ENCODE data around the gene TMEM128.
"Not testable (repeated sequence)": the region's sequence is repeated elsewhere in the genome, so short reads cannot be mapped to it uniquely, and the experiment has no call there.

The TMEM128 gene

GRCh38 chr4:4248029-4248884 lies at the start of gene TMEM128:
TMEM128 (minus strand) TSS chr4:4248223; CDS start chr4:4248202, 21 bp downstream.
- peak; percentile 78 for DNase-seq

DNA sequence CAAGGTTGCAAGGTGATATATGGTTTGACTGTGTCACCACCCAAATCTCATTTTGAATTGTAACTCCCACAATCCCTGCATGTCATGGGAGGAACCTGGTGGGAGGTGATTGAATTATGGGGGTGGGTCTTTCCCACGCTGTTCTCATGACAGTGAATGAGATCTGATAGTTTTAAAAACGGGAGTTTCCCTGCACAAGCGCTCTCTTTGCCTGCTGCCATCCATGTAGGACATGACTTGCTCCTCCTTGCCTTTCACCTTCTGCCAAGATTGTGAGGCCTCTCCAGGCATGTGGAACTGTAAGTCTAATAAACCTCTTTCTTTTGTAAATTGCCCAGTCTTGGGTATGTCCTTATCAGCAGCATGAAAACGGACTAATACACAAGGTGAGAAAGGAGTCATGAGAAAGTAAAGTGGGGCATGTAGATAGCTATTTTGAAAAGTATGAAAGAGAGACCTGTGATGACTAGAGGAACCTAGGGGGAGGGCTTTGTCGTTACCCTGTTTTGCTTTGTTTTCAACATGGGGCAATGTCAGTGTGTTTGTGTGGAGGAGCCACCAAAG lies 48.3 kb upstream of the TMEM128 start:
- no peak for DNase-seq

- no peak for DNase-seq
These were observed 45.3 kb upstream of the TMEM128 start for GRCh38 chr4:4293279-4293678.

DNA sequence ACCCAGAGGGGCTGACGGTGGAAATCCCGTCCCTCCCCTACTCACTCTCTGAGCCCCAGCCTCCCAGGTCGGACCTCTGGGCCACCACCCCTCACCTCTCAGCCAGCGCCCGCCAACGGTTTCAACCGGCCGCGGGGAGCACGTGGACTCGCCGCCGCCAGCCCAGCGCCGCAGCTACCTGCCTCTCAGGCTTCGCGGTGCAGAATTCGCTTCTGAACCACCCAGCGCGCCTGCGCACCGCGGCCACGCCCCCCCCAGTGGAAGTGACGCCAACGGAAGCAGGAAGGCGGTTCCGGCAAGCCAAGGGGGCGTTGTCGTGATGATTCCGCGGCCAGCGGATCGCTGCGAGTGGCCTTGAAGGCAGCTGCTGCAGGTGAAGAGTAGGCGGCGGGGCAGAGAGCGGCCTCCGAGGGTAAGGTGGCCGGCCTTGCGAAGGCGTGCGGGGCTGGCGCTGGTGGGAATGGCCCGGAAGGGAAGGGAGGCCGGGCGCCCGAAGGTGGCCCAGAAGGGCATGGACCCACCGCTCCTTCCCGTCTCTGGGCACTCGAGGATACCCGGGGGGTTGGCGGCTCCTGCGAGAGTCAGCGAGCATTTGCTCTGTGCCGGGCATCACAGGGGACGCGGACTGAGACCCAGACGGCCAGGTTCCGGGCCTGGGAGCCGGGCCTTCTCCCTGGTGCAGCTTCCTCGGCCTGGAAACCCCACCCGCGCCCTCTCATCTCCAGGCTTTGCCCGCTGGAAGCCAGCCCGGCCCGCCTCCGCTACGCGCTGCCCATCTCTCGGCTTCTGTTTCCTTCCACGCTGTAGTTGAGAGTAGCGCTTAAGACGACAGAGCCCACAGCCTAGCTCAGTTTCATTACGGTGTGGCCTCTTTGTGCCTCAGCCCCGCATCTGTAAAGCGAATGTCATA lies 42.2 kb upstream of the TMEM128 start, which contains the start of the genes LYAR and ZBTB49:
LYAR (minus strand) TSS at position 214 of the 910 bp plus-strand sequence. CDS start 6,412 bp downstream, outside the sequence.
ZBTB49 (plus strand) TSS at position 311 of the 910 bp plus-strand sequence. CDS start 9,695 bp downstream, outside the sequence.
- DNase-seq: peak; percentile 69

- no peak for DNase-seq
These were observed 41.5 kb upstream of the TMEM128 start for GRCh38 chr4:4289597-4289940.

GRCh38 chr4:4289055-4289454 lies 41.0 kb upstream of the TMEM128 start:
- no peak for DNase-seq

DNA sequence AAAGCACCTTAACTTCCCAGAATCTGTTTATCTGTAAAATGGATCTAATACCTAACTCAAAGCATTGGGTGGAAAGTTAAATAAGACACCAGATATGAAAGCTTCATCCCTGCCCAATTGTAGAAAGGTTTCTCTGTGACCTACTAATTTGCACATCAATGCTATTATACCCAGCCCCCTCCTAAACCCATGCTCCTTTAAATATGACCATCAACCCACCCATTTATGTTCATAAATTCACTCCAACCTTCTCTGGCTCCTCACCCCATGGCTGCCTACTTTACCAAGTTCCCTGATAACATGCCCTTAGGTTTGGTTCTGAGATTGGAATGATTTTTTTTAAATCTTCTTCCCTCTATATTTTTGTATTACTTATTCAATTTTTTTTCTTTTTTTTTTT lies 40.1 kb upstream of the TMEM128 start:
- DNase-seq: no peak

GRCh38 chr4:4284827-4285618 lies 37.0 kb upstream of the TMEM128 start:
- DNase-seq: no peak

DNA sequence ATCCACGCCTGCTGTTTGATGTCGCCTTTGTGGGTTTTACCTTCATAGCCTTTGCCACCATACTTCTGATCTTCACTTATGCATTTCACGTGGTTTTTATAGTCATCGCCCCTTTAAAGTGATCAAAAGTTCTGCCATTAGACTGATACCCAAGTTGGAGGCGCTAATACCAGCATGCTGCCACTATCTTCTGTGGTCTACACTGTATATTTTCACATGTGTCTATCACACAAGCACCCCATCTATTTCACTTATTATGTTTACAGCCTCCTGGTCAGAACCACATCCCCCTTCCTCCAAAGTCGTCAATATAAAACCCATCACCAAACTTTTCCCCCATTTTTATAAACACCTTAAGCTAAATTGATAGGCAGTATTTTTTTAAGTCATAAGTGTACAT lies 33.8 kb upstream of the TMEM128 start:
- no peak for DNase-seq

DNA sequence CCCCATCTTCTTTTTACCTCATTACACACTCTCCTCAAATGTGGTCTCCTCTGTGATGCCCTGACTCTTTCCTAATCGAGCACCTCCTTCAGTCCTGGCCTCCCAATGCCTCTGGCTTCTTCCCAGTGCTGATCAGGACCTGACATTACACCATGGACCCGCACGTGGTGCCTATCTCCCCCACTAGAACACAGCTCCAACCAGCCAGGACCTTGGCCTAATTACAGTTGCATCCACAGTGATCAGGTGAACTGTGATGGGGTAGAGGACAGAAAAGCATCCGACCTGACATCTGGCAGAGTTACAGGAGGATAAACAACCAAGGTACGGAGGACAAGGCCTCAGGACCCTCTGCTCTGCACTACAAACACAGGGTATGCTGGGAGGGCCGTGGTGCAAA lies 29.5 kb upstream of the TMEM128 start:
- DNase-seq: no peak

DNA sequence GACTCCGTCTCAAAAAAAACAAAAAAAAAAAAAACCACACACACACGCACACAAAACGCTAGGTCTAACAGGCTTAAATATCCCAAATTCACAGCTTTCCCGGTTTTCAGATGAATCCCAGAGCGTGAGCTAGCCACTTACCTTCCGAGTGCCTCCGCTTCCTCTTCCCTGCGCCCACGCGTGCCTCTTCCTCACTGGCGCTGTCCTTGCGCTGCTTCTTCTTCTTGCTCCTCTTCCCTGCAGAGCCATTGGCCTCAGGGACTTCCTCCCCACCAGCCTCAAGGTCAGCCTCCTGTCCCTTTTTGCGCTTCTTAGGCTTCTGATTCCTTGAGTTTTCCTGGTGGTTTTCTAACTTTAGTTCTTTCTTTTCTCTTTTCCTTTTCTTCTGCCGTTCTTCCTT lies 26.2 kb upstream of the TMEM128 start:
- no peak for DNase-seq

DNA sequence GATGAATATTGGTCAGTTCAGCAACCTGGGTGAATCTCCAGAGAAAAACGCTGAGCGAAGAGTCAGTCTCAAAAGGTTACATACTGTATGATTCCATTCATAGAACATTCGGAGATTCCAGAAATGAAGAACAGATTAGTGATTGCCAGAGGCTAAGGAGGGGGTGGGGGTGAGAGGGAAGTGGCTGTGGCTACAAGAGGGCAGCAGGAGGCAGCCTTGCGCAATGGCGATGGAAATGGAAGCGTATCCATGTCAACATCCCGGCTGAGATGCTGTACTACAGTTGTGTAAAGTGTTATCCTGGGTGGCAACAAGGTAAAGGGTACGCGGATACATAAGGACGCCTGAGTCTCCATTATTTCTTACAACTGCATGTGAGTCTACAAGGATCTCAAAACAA lies 23.9 kb upstream of the TMEM128 start:
- DNase-seq: no peak

DNA sequence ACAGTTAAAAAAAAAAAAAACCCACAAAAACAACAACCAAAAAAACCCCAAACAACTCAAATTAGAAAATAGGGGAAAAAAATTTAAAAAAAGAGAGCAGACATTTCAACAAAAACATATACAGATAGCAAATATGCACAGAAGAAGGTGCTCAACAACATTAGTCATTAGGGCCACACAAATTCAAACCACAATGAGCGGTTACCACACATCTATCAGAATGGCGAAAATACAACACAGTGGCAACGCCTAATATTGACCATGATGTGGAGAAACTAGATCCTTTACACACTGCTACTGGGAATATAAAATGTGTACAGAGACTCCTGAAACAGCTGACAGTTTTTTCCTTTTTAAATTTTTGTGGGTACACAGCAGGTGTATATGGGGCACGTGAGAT lies 22.5 kb upstream of the TMEM128 start:
- no peak for DNase-seq

DNA sequence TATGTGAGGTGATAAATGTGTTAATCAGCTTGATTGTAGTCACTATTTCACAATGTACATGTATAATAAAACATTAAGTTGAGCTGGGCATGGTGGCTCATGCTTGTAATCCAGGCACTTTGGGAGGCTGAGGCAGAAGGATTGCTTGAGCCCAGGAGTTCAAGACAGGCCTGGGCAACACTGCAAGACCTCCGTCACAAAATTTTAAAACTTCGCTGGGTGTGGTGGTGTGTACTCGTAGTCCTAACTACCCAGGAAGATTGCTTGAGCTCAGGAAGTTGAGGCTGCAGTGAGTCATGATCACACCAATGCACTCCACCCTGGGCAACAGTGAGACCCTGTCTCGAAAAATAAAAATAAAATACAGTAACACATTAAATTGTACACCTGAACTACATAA lies 21.8 kb upstream of the TMEM128 start:
- no peak for DNase-seq

DNA sequence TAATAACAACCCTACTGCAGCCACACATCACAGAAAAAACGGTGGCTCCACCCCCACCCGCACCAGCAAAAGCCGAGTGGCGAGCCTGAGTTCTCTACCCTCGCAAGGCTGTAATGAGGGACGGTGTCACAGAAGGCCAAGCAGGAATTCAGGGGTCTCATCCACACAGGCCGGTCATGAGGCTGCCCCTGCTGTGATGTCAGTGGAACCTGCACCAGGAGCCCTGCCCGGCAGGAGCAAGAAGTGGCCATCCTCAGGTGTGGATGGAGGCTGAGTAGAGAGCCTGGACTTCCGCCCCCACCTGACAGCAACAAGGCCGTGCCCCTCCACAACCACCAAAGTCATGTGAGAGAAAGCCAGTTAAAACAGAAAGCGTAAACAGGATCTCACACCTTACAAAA lies 21.3 kb upstream of the TMEM128 start:
- DNase-seq: no peak

DNA sequence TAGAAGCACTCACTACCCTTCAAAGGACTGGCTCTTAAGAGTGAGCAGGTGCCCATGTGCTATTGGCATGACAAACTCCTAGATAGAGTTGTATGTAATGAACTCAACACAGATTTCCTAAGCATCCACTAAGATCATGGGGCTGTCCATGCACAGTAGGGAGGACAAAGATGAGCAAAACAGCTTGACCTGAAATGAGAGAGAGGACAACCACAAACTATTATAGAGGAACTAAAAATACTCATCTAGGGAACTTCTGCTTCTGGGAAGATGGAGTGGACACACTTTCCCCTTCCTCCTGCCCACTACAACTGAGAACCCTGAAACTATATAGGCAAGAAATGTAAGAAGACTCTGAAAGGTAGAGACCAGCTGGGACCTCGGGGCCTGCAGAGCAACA lies 20.8 kb upstream of the TMEM128 start:
- no peak for DNase-seq

DNA sequence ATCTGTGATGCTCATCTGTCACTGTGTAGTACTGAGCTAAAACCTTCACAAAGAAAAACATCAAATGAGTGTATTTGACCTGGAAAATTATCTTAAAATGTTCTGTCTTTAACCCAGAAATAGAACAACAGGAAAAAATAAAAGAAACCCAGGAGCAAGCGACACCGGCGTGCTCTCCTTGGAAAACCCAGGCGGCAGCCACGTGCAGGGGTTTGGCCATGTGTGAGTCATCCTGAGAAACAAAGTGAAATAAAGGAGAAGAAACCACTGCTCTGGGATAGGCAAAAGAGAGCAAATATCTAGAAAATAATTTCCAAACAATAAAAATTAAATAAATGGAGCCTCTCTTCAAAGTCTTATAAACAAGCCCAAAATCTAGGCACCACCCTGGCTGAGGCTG lies 20.0 kb upstream of the TMEM128 start:
- no peak for DNase-seq

- DNase-seq: peak; percentile 64
These were observed 12.2 kb upstream of the TMEM128 start for GRCh38 chr4:4260185-4260751.

GRCh38 chr4:4259484-4260100 lies 11.6 kb upstream of the TMEM128 start:
- DNase-seq: peak; percentile 16

DNA sequence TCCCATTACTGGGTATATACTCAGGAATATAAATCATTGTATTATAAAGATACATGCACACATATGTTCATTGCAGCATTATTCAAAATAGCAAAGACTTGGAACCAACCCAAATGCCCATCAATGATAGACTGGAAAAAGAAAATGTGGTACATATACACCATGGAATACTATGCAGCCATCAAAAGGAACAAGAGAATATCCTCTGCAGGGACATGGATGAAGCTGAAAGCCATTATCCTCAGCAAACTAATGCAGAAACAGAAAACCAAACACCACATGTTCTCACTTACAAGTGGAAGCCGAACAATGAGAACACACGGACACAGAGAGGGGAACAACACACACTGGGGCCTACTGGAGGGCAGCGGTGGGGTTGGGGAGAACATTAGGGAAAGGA lies 9.7 kb upstream of the TMEM128 start:
- DNase-seq: not testable (repeated sequence)

DNA sequence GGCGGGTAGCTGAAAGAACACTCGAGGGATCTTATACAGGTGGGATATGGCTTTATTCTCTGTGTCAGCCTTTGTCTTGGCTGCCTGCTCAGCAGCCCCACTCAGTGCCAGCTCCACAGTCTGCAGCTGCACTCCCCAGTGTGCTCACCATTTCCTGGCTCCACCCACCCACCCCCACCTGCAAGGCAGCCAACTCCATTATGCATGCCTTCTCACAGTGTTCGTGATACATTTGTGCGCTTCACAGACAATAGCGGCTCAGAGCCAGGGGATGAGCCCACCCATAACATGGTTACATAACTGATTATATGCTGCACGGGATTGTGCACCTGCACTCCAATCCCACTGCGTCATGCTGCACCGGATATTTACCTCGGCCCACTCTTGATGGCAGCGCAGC lies 8.8 kb upstream of the TMEM128 start:
- no peak for DNase-seq

DNA sequence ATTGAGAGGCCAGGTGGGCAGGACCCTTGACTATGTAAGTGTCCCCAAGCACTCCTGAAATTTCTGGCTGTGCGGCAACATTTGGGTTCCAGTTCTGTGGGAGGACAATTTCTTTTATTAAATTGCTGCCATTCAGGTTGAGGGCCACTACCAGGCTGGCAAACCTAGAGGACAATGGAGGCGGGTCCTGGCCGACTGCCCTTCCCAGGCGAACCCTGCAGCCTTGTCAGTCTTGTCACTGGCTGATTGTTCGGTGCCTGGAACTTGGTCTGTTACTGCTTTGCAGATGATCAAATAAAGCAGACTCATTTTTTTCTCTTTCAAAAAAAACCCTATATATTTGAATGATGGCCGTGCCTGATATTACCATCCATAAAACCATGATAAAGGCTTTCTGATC lies 6.6 kb upstream of the TMEM128 start:
- DNase-seq: no peak

Data from GF-D8 (cell line).